LHCN-M2 (cell line): ENCODE results near the gene FXYD2. TPM values are rescaled to one million over a fixed set of nuclear protein-coding genes. Genes with fewer than 3 reads are reported as not detected.

Source experiments
- DNase-seq: peaks from one replicate; pipeline ENCODE4 v3.0.0-alpha.2; 2012; ENCODE audit warnings: low read depth
- total RNA-seq: library from RNA; depleted of rRNA; stranded (reverse); fragments of >200 nt; gene quantifications from 2 replicates; pipeline ENCODE4 v1.2.3, GENCODE V29; 2014

FXYD2 gene
- total RNA-seq, 1 experiment from 2014 or later = not detected

DNA sequence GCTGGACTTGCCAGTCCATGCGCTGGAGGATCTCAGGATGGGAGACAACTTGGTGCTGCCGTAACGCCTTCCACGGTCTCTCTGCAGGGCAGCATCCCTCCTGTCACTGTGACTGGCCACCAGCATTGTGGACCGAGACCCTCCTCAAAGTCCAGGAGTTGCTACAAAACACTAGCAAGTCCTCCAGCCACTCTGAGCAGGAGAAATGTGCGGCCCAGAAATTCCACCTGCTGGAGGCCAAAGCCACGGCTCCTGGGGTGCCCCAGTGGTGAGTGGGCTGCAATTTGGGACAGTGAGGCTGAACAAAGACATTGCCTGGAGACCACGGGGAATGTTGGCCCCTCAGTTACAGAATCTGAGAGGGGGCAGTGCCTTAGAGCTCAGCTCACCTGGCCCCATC is 20.6 kb downstream of the FXYD2 start:
- DNase-seq = no peak

DNA sequence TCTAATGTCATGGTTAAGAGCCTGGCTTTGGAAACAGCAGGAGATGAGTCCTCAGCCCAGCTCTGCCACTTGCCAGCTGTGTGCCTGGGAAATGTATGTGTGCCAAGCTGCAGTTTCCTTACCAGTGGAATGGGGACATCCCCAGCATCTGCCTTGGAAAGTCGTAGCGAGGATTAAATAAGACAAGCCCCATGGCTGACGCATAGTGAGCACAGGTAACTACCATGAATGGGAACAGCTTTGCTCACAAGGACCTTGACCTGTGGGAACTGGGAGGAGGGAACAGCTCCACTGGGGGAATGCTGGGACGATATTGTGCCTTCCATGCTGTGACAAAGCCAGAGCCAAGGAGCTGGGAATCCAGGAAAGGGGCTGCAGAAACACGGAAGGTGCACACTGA is 24.9 kb downstream of the FXYD2 start:
- no peak for DNase-seq

- no peak for DNase-seq
These were observed 27.5 kb downstream of the FXYD2 start, which contains the start of gene DSCAML1 for GRCh38 chr11:117796872-117797529. DSCAML1 (minus strand) TSS chr11:117797216; CDS start chr11:117797079, 137 bp downstream.

GRCh38 chr11:117796456-117796871 is 28.1 kb downstream of the FXYD2 start:
- no peak for DNase-seq

DNA sequence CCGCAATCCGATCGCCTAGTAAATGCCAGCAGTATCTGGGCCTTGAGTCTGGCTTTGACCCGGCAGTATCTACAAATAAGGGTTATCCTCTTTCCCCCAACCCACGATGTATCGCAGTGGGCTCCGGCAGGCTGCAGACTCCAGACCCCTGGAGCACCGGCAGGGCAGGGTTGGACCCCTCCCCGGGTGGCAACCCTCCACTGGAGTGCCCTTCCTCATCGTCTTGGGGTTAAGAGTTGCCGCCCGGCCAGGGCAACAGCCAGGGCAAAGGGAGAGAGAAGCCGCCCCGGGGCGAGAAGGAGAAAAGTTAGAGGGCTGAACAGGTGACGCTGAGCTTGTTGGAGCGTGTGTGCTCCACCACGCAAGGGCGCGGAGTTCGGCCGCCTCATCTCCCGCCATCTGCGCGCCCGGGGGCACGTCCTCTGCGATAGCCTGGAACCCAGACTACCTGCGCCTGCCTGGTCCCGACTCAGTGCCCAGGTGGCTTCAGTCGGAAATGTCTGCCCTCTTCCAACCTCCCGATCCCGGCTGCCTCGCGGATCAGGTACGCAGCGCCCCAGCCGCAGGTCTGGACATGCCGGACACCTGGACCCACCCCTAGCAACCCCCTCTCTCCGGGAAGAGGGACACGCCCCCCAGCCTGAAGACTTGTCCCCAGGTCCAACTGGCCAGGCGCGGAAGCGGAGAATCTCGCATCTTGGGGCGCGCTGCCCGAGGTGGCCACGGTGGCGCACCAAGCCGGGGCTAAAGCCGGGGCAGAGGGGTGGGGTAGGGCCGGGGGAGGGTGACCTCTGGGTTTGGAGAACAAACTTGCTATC is 28.7 kb downstream of the FXYD2 start:
- no peak for DNase-seq

- DNase-seq = no peak
These were observed 29.5 kb downstream of the FXYD2 start for GRCh38 chr11:117794772-117795629.

- DNase-seq = no peak
These were observed 30.4 kb downstream of the FXYD2 start for GRCh38 chr11:117794135-117794534.

DNA sequence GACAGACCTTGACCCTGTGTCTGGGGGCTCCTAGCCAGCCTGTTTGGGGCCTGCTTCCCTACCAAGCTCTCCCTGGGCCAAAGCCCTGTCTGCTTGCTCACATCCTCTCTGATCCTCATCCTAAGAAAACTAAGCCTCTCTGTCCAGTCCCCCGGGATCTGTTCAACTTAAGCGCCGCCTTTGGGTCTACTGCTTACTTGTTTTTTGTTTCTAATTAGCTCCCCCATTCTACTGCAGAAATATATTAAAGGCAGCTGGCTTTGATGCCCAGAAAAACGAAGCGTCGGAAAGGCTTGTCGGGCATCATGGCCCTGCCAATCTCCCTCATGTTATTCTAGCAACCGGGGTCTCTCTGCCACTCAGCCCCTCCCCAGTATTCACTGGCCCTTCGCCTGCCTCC is 31.0 kb downstream of the FXYD2 start:
- no peak for DNase-seq

DNA sequence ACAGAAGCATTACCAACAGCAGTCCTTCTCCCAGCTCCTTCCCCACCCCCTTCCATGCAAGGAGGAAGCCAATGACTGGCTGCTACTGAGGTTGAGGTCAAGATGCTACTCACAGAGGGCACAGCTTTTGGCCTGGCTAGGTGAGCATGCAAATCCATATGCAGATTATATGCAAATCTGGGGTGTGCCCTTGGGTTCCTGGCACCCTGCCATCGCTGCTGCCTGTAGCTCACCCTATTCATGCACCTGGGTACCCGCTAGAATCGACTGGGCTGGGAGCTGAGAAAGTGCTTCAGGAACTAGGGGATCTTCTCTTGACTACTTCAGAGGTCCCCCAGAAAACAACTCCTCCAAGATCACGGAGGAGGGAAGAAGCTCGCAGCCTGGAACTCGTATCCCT is 31.6 kb downstream of the FXYD2 start:
- DNase-seq = no peak

- DNase-seq = no peak
These were observed 32.3 kb downstream of the FXYD2 start for GRCh38 chr11:117792241-117792640.

DNA sequence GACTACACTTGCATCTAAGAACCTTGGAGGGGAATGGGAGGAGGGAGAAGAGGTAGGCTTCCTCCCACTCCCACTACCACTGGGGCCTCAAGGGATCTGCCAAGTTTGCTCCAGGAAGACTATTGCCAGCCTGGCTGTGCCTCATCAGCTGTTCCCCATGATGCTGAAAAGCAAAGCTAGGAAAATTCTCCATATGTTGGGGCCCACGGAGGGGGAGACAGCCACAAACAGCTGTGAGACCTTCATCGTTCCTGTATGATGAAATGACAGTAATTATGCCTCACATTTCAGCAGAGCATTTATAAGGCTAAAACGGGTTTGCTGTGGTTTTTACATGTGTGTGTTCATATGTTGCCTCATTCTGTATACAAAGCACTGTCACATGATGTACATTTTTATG is 34.3 kb downstream of the FXYD2 start:
- no peak for DNase-seq

- DNase-seq = no peak
These were observed 35.3 kb downstream of the FXYD2 start for GRCh38 chr11:117789241-117789640.

DNA sequence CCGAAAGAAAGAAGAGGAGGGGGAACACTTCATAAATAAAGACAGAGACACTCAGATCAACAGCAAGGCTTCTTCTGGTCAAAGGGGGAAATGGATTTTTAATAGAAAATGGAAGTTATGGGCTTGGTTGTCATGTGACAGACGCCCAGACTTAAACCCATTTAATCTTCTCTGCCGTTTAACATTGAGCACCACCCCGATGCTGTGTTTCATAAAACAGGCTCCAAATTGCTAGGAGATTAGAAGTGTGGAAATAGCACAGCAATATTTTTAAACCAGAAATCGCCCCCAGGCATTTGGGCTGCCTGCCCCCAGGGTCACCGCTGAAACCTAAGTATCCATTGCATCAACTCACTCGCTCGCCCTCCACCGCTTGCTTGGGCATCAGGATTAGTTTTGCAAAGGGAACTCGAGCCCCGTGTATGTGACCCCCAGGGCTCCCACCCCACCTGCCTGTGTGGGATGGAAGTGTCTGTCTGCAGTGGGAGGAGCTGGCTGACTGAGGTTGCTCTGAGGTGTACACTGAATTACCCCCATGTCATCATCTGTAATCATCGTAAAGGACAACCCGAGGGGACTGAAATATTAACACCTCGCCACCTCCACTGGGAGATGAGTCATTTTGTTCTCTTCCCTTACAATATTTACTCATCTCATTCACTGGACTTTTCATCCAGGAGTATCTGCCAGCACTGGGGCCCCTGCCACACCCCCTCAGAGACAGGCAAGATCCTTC is 38.2 kb downstream of the FXYD2 start:
- DNase-seq = no peak

DNA sequence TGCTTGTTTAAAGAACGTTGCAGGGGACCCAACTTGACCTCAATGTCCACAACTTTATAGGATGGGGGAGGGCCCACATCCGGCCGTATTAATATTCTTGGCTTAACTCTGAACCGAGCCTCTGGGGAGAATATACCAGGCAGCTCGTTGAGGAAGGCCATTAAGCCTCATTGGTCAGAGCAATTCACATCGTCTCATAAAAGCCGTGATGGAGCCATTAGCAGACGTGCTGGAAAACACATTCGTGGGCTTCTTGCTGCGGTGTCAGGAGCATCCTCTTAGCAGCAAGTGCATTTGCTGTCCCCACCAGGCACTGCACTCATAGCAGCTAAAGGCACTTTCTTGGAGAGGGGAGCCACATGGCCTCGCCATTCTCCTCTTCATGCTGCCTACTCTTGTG is 42.4 kb downstream of the FXYD2 start:
- DNase-seq = no peak

DNA sequence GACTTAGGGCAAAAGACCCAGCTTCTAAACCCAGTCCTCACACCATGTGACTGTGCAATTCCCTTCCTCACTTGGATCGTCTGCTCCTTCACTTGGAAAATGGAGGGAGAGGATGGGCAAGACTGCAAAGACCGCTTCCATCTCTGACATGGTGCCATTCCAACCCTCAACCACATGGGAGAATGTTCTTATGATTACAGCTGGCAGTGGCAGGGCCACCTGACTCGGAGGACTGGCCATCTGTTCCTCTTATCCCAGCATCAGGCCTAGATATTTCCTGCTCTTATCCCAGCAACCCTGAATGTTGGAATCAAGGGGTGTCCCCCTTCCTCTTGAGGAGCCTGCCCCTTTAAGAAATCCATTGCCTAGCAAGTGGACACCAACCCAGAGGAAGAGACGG is 42.9 kb downstream of the FXYD2 start:
- DNase-seq = no peak

- DNase-seq = no peak
These were observed 44.1 kb downstream of the FXYD2 start for GRCh38 chr11:117780456-117780855.

DNA sequence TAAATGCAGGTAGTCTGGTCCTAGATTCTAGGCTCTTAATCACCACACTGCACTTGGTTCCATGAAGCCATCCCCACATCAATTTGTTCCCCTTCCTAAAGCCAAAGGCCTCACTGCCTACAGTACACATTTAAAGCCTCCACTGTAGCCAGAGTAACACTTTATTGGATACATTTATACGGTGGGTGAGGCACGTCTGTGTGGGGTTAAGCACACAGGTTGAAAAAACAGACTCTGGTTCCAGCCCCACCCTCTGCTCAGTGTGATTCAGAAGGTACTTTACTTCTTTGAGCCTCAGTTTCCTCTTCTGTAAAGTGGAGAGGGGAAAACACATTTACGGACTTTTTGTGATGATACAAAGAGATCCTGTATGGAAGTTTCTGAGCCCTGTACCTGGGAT is 50.0 kb downstream of the FXYD2 start:
- no peak for DNase-seq

GRCh38 chr11:117772360-117772759 is 52.2 kb downstream of the FXYD2 start:
- DNase-seq = no peak

- DNase-seq = no peak
These were observed 52.7 kb downstream of the FXYD2 start for GRCh38 chr11:117771841-117772240.

GRCh38 chr11:117771197-117771596 is 53.3 kb downstream of the FXYD2 start:
- DNase-seq = no peak

- DNase-seq = no peak
These were observed 54.5 kb downstream of the FXYD2 start for GRCh38 chr11:117770061-117770460.
